Activated CD4-positive, alpha-beta T cell treated with anti-CD3 and anti-CD28 coated beads for 1 hour (primary cell): Measurements from ENCODE around the gene PRKD3.
"Not testable (repeated sequence)": the region's sequence is repeated elsewhere in the genome, so short reads cannot be mapped to it uniquely, and the experiment has no call there.

Experiments
- DNase-seq: peaks from one replicate; pipeline ENCODE4 v3.0.0-alpha.2; 2020

Gene PRKD3

GRCh38 chr2:37306024-37306423 lies 18.6 kb downstream of the PRKD3 start:
- DNase-seq: no peak

- no peak for DNase-seq
Observed at GRCh38 chr2:37302701-37303252, 21.9 kb downstream of the PRKD3 start.

GRCh38 chr2:37301408-37301807 lies 23.2 kb downstream of the PRKD3 start:
- no peak for DNase-seq

- no peak for DNase-seq
Observed at GRCh38 chr2:37300578-37300977, 24.1 kb downstream of the PRKD3 start.

DNA sequence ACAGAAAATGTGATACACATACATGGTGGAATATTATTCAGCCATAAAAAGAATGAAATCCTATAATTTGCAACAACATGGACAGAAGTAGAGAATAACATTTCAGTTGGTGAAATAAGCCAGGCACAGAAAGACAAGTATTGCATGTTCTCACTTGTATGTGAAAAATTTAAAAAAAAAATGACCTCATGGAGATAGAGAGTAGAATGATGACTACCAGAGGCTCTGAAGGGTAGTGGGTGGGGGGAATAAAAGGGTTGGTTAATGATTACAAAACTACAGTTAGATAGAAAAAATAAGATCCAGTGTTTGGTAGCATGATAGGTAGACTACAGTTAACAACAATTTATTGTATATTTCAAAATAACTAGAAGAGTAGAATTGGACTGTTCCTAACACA lies 24.5 kb downstream of the PRKD3 start:
- DNase-seq: no peak

DNA sequence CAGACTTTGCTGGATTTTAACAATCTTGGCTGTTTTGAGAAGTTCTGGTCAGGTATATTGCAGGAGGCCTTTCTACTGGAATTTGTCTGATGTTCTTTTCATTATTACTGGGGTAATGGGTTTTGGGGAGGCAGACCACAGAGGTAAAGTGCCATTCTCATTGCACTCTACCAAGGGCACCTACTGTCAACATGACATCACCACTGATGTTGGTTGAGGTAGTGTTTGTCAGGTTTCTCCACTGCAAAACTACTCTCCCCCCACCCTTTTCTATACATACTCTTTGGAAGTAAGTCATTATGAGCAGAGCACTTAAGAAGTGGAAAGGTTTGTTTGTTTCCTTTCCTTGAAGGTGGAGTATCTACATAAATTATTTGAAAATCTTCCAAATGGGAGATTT lies 27.0 kb downstream of the PRKD3 start:
- DNase-seq: no peak

- DNase-seq: no peak
Observed at GRCh38 chr2:37295469-37296073, 29.1 kb downstream of the PRKD3 start.

GRCh38 chr2:37294858-37295257 lies 29.8 kb downstream of the PRKD3 start:
- not testable (repeated sequence) for DNase-seq

- no peak for DNase-seq
Observed at GRCh38 chr2:37291680-37292079, 33.0 kb downstream of the PRKD3 start.

DNA sequence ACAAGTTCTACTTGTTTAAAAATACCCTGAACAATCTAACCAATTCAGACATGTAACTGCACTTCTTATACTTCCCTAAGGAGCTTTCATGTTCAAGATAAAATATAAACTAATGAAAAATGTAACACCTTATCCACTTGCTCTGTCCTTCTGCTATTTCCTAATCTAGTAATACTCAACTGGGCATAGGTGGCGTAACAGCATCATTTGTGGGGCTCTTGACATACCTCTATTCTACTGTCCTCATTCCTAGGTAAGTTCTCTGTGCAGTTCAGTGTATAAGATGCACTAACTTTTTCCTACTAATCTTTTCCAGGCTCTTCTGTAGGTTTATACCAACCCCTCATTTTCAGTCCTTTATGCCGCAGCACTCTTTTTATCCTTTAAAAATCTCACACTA lies 36.7 kb downstream of the PRKD3 start:
- DNase-seq: no peak

DNA sequence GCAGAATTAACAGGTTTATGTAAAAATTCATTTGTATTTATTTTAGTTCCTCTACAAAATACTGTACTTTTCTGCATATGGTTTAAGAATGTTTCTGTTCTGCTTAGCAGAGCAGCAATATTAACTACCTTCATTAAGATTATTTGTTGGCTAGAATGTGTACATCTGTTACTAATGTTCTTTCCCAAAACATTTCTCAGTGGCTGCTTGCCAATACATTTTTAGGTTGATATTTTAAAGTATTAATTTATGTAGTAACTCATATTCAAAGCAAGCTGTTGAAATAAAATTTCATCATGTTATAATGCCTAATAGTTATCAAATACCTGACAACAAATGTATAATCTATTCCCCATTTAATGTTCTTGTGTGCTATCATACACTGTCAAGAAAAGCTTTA lies 40.3 kb downstream of the PRKD3 start:
- no peak for DNase-seq

GRCh38 chr2:37283207-37283606 lies 41.4 kb downstream of the PRKD3 start:
- DNase-seq: no peak

DNA sequence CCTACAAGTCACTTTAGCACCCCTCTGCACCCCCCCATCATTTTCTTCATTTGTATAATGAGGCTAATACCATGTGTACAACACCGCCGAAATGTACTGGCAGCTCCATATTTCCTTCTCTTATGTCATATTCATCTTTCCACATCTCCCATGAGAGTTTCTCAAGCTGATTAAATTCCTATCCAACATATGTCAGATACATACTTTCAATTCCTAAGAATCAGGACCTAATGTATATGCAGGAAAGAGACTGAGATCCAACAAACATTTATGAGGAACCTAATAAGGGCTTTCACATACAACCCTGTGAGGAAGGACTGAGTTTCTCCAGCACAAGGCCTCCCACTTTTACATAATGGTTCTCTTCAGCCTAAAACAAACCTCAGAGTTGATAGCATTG lies 41.9 kb downstream of the PRKD3 start:
- no peak for DNase-seq

- DNase-seq: no peak
Observed at GRCh38 chr2:37281916-37282315, 42.7 kb downstream of the PRKD3 start.

GRCh38 chr2:37276291-37276690 lies 48.3 kb downstream of the PRKD3 start:
- DNase-seq: no peak
